Ovary (tissue), 3 donors: ENCODE results near the gene KCNV2.

Source experiments
- CTCF ChIP-seq, 3 donors: fragments of 450-650 bp in 2 of 3; fragments of 200-600 bp in 1 of 3; IDR thresholded peaks; one replicate each; pipeline versions ENCODE4 v1.5.1 to v1.8.0; 2016 to 2022; ENCODE audit warnings: antibody characterized with exemption in 3 of 3, mild to moderate bottlenecking in 1 of 3
- POLR2A ChIP-seq: fragments of 450-650 bp; IDR thresholded peaks from one replicate; pipeline ENCODE4 v1.6.1; 2017; ENCODE audit warnings: antibody characterized with exemption, mild to moderate bottlenecking, moderate library complexity
- donor health status: DM: no; HTN: no; CAD: no.

GRCh38 chr9:2761424-2761823, 44.1 kb downstream of the KCNV2 start:
- TF ChIP-seq CTCF (IDR thresholded peaks at IDR 0.05) (no peak), POLR2A (no peak)
